Endothelial cell of umbilical vein (primary cell): Measurements from ENCODE around the gene PAOX. TPM values are rescaled to one million over a fixed set of nuclear protein-coding genes. Genes with fewer than 3 reads are reported as not detected.

ENCODE experiments used
- BruUV-seq: library from RNA; stranded (reverse); fragments of 400-500 nt; replicated peaks from 2 replicates; lab custom pipeline; 2021; lab: Mats Ljungman, UMichigan
- CTCF ChIA-PET: fragments of 300-600, 350-600 bp; sonication (Branson Sonifier 250); formaldehyde crosslinking; loops from one replicate; lab custom pipeline; 2021; ENCODE audit warnings: antibody characterized with exemption, inconsistent platforms; lab: Charles Lee
- POLR2A ChIA-PET: fragments of 300-600, 350-600 bp; sonication (Branson Sonifier 250); formaldehyde crosslinking; loops from one replicate; lab custom pipeline; 2021; ENCODE audit warnings: antibody characterized with exemption, inconsistent platforms; lab: Charles Lee
- DNase-seq: peaks from one replicate; pipeline ENCODE4 v3.0.0-alpha.2; 2011; ENCODE audit warnings: low read depth, low spot score
- FAIRE-seq: peaks from 2 replicates; lab custom pipeline; 2011; peaks lifted over from hg19 to GRCh38; lab: Jason Lieb, UNC
- H2AFZ ChIP-seq: 2 replicates; pipeline ENCODE4 v1.6.0; 2012; ENCODE audit warnings: low read depth, low read length, control low read depth, inconsistent platforms
- H3K27ac ChIP-seq: 2 replicates; pipeline ENCODE4 v1.5.1; 2011; ENCODE audit warnings: low read depth, mild to moderate bottlenecking, control low read depth, low read length, moderate library complexity; ENCODE audit not compliant: insufficient read depth
- H3K27me3 ChIP-seq, 2 experiments: 2 replicates each; pipeline versions ENCODE4 v1.6.0 to v1.6.1; 2011; ENCODE audit warnings: low read length in 2 of 2, mixed read lengths in 1 of 2; ENCODE audit not compliant: control insufficient read depth in 2 of 2, insufficient read depth in 2 of 2
- H3K36me3 ChIP-seq, 2 experiments: 2 replicates in 1 of 2; 3 replicates in 1 of 2; pipeline ENCODE4 v1.5.1; 2011; ENCODE audit warnings: low read length in 2 of 2, mild to moderate bottlenecking in 1 of 2, moderate library complexity in 1 of 2; ENCODE audit not compliant: control insufficient read depth in 2 of 2, insufficient read depth in 2 of 2; ENCODE audit errors: extremely low read depth in 1 of 2
- H3K4me1 ChIP-seq: 3 replicates; pipeline ENCODE4 v1.5.1; 2011; ENCODE audit warnings: mild to moderate bottlenecking, low read length; ENCODE audit not compliant: control insufficient read depth, insufficient read depth; ENCODE audit errors: extremely low read depth
- H3K4me2 ChIP-seq: 2 replicates; pipeline ENCODE4 v1.6.1; 2011; ENCODE audit warnings: low read length, control low read depth, mixed read lengths; ENCODE audit not compliant: insufficient read depth
- H3K4me3 ChIP-seq, 3 experiments: fragments of 200-600 bp in 1 of 3; sonication (generic), shearing (Covaris generic) in 1 of 3; replicated peaks in 1 of 3; 2 replicates each; pipeline ENCODE4 v1.5.1; 2011 to 2016; ENCODE audit warnings: control low read depth in 3 of 3, low read length in 3 of 3, mild to moderate bottlenecking in 2 of 3, inconsistent platforms in 1 of 3, low read depth in 1 of 3, moderate library complexity in 1 of 3; ENCODE audit not compliant: insufficient read depth in 1 of 3
- H3K79me2 ChIP-seq: 2 replicates; pipeline ENCODE4 v1.6.0; 2012; ENCODE audit warnings: low read length, inconsistent platforms; ENCODE audit not compliant: control insufficient read depth, insufficient read depth
- H3K9ac ChIP-seq: replicated peaks from 2 replicates; pipeline ENCODE3; 2011; ENCODE audit warnings: low read length, control low read depth; ENCODE audit not compliant: insufficient read depth; ENCODE audit errors: extremely low read depth
- H3K9me1 ChIP-seq: replicated peaks from 3 replicates; pipeline ENCODE4 v1.6.0; 2011; ENCODE audit warnings: mild to moderate bottlenecking, low read length; ENCODE audit not compliant: control insufficient read depth, insufficient read depth; ENCODE audit errors: extremely low read depth
- H3K9me3 ChIP-seq: replicated peaks from 2 replicates; pipeline ENCODE4 v1.5.1; 2012; ENCODE audit warnings: low read length, inconsistent platforms; ENCODE audit not compliant: control insufficient read depth, insufficient read depth
- H4K20me1 ChIP-seq: replicated peaks from 2 replicates; pipeline ENCODE3; 2011; ENCODE audit warnings: mild to moderate bottlenecking, low read length; ENCODE audit not compliant: control insufficient read depth, insufficient read depth; ENCODE audit errors: extremely low read depth
- EZH2 ChIP-seq: IDR thresholded peaks from 2 replicates; pipeline ENCODE4 v1.6.1; 2012; ENCODE audit warnings: borderline replicate concordance, low read depth, mild to moderate bottlenecking, moderate library complexity, low read length, inconsistent platforms; ENCODE audit not compliant: severe bottlenecking
- FOS ChIP-seq: IDR thresholded peaks from 2 replicates; pipeline ENCODE4 v1.6.1; 2011; ENCODE audit warnings: mild to moderate bottlenecking, low read length, moderate library complexity, borderline replicate concordance; ENCODE audit not compliant: insufficient read depth
- GATA2 ChIP-seq: IDR thresholded peaks from 2 replicates; pipeline ENCODE4 v1.7.0; 2011; ENCODE audit warnings: low read depth, mild to moderate bottlenecking, moderate library complexity, mixed read lengths, low read length; ENCODE audit not compliant: insufficient read length, insufficient read depth
- JUN ChIP-seq: IDR thresholded peaks from 2 replicates; pipeline ENCODE4 v1.6.1; 2011; ENCODE audit warnings: borderline replicate concordance, low read depth; ENCODE audit not compliant: insufficient read length, insufficient read depth
- MAX ChIP-seq: IDR thresholded peaks from 2 replicates; pipeline ENCODE4 v1.6.1; 2011; ENCODE audit not compliant: insufficient read depth, insufficient read length
- MYC ChIP-seq: IDR thresholded peaks from one replicate; pipeline ENCODE4 v1.6.1; 2011; ENCODE audit warnings: mild to moderate bottlenecking, low read depth, low read length
- POLR2A ChIP-seq: IDR thresholded peaks from 2 replicates; pipeline ENCODE4 v1.6.1; 2012; ENCODE audit warnings: low read depth, mild to moderate bottlenecking, control low read depth, low read length
- POLR2AphosphoS5 ChIP-seq: IDR thresholded peaks from 2 replicates; pipeline ENCODE4 v1.6.1; 2012; ENCODE audit warnings: low read depth, mild to moderate bottlenecking, control low read depth, low read length, moderate library complexity; ENCODE audit not compliant: insufficient read depth
- dilution Hi-C: fragments of 300-500 bp; cut with MboI; formaldehyde crosslinking; loops from one replicate; pipeline ENCODE4 v1.15.0; 2019; ENCODE audit warnings: low sequenced_read_pairs; ENCODE audit not compliant: extremely low pct_ligation_motif_present
- intact Hi-C: fragments of 100-400 bp; cut with micrococcal nuclease; formaldehyde crosslinking; loops from one replicate; pipeline ENCODE4 v1.10.0; 2022
- polyA plus RNA-seq, 4 experiments: library from polyadenylated mRNA; depleted of rRNA in 3 of 4; stranded (reverse) in 3 of 4; unstranded in 1 of 4; fragments of >200 nt; gene quantifications; 2 replicates each; pipeline versions ENCODE4 v1.2.1 to v1.2.3, GENCODE V29; 2011 to 2012; ENCODE audit warnings: missing spikeins in 1 of 4
- total RNA-seq: library from RNA; stranded (reverse); gene quantifications from 2 replicates; pipeline ENCODE4 v1.2.3, GENCODE V29; 2021
- TF ChIP-seq, protein P1 (sequence below), 2 donors: IDR thresholded peaks; 1 replicate in 1 of 2; 2 replicates in 1 of 2; pipeline ENCODE4 v1.5.1; 2011; ENCODE audit warnings: low read length in 2 of 2, mild to moderate bottlenecking in 2 of 2, moderate library complexity in 2 of 2, control low read depth in 1 of 2, inconsistent platforms in 1 of 2, low read depth in 1 of 2; ENCODE audit not compliant: insufficient read depth in 1 of 2; ENCODE audit errors: extremely low read depth in 1 of 2

The PAOX gene
- total and polyA plus RNA-seq, 2 donors (not counting 3 experiments of a cell fraction or from before 2014, with no cell fraction given): 2.6 to 3.8 TPM

DNA sequence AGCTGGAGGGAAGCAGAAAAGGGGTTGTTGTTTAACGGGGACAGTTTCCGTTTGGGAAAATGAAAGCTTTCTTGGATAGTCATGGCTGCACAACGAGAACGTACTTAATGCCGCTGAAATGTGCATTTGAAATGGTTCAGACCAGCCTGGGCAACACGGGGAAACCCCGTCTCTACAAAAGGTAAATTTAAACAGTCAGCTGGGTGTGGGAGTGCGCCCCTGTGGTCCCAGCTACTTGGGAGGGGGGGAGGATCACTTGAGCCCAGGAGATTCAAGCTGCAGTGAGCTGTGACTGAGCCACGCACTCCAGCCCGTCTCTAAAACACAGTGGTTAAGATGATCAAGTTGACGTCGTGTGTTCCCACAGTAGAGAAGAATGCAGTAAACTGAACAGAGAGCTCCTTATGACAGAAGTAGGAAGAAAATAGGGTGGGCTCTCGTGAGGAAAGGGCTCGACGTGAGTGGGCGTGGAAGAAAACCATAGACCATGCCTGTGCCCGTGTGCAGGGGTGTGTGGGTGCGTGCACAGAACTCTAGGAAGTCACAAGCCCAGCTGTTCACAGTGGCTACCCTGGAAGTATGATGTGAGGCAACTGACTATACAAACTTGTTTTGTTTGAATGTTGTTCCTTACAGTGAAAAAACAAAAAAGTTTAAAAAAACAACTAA, 17.2 kb upstream of the PAOX start:
- Histone ChIP-seq H3K27me3 (no peaks in the 10 kb centered on the region), H4K20me1 (no peaks in the 10 kb centered on the region), H3K9ac (no peak overlapping the region), H3K4me1 (peaks cover 3% of the 10 kb centered on the region), H3K79me2 (no peaks in the 10 kb centered on the region), H2AFZ (no peak overlapping the region), H3K4me3 (no peak overlapping the region), H3K27ac (no peak overlapping the region), H3K9me3 (no peaks in the 10 kb centered on the region), H3K9me1 (no peaks in the 10 kb centered on the region), H3K4me2 (no peak overlapping the region), H3K36me3 (peaks cover 0 to 26% of the 10 kb centered on the region in 2 experiments)
- no TSS peak for BruUV-seq
- no peak for DNase-seq
- no peak for FAIRE-seq
- ChIA-PET POLR2A (interaction anchor here (1.0 kb wide), 1 partner anchor 11 kb away, joined by 4 read pairs; the partner anchor contains the start of gene ECHS1), CTCF (interaction anchor here (1.0 to 1.1 kb wide), 2 partner anchors 28 to 32 kb away, joined by 3 to 4 read pairs; no protein-coding TSS in a partner anchor)
- intact Hi-C loops (no loop called here), dilution Hi-C loops (no loop called here)
- TF ChIP-seq GATA2: no peak
- TF ChIP-seq, protein P1, sequence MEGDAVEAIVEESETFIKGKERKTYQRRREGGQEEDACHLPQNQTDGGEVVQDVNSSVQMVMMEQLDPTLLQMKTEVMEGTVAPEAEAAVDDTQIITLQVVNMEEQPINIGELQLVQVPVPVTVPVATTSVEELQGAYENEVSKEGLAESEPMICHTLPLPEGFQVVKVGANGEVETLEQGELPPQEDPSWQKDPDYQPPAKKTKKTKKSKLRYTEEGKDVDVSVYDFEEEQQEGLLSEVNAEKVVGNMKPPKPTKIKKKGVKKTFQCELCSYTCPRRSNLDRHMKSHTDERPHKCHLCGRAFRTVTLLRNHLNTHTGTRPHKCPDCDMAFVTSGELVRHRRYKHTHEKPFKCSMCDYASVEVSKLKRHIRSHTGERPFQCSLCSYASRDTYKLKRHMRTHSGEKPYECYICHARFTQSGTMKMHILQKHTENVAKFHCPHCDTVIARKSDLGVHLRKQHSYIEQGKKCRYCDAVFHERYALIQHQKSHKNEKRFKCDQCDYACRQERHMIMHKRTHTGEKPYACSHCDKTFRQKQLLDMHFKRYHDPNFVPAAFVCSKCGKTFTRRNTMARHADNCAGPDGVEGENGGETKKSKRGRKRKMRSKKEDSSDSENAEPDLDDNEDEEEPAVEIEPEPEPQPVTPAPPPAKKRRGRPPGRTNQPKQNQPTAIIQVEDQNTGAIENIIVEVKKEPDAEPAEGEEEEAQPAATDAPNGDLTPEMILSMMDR (IDR thresholded peaks at IDR 0.05; ENCODE audit: extremely low read depth in 1 of 2, insufficient read depth in 1 of 2, low read depth in 1 of 2, low read length in 2 of 2): no peak

DNA sequence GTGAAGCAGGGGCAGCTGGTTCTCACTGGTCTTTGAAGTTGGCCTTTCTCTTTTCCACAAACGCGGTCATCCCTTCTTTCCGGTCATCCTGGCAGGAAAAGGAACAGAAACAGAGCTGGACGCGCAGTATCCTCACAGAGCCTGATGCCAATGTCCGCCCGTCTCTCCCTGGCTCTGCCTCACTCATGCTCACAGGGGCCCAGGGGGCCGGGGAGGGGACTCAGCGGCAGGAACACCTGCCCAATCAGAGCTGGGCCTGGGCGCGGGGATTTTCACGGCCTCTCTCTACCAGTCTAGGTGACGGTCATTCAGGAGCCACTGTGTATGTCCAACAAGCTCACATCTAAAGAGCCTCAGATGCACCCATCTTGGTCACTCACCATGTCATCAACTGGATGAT, 16.2 kb upstream of the PAOX start:
- CTCF ChIA-PET: no interaction called here
- POLR2A ChIA-PET: no interaction called here
- BruUV-seq: no TSS peak
- DNase-seq (no peak), FAIRE-seq (no peak)
- Histone ChIP-seq H3K79me2 (no peaks in the 10 kb centered on the region), H3K4me3 (no peak overlapping the region), H4K20me1 (no peaks in the 10 kb centered on the region), H3K4me1 (no peaks in the 10 kb centered on the region), H3K27me3 (no peaks in the 10 kb centered on the region), H2AFZ (no peak overlapping the region), H3K27ac (no peak overlapping the region), H3K9ac (no peak overlapping the region), H3K9me3 (no peaks in the 10 kb centered on the region), H3K9me1 (no peaks in the 10 kb centered on the region), H3K4me2 (no peak overlapping the region), H3K36me3 (peaks cover 0 to 27% of the 10 kb centered on the region in 2 experiments)
- intact Hi-C loops: no loop called here
- dilution Hi-C loops: no loop called here
- TF ChIP-seq MYC: no peak
- no peak for TF ChIP-seq POLR2AphosphoS5
- no peak for TF ChIP-seq GATA2
- TF ChIP-seq MAX: no peak
- no peak for TF ChIP-seq FOS
- TF ChIP-seq EZH2: no peak
- TF ChIP-seq JUN: no peak
- TF ChIP-seq, protein P1 (IDR thresholded peaks at IDR 0.05; ENCODE audit: extremely low read depth in 1 of 2, insufficient read depth in 1 of 2, low read depth in 1 of 2, low read length in 2 of 2): no peak
- no peak for TF ChIP-seq POLR2A
